ENCODE data around the gene REPIN1. TPM values are rescaled to one million over a fixed set of nuclear protein-coding genes. Genes with fewer than 3 reads are reported as not detected.
"Not testable (repeated sequence)": the region's sequence is repeated elsewhere in the genome, so short reads cannot be mapped to it uniquely, and the experiment has no call there.

Gene REPIN1
- total and polyA plus RNA-seq, 12 donors = 47.5 to 294 (median 182) TPM

- Histone ChIP-seq H3K27me3 (no peaks in the 10 kb centered on the region), H3K9me3 (replicated peaks in 1 of 3) (no peaks in the 10 kb centered on the region), H3K4me1 (replicated peaks in 1 of 2) (peaks cover 11 to 47% of the 10 kb centered on the region in 2 donors), H3K4me3 (no peak overlapping the region), H3K27ac (peak overlapping the region in 1 of 5 donors; percentile 68), H3K36me3 (replicated peaks in 1 of 2) (no peaks in the 10 kb centered on the region)
- TF ChIP-seq POLR2A (IDR thresholded peaks at IDR 0.05) = no peak
- DNase-seq = peak in 1 of 7 donors; percentile 11
- 77 to 89% (median 84%) methylated on average over 12 to 15 of the region's 15 CpGs for WGBS, 4 donors
- intact Hi-C loops (cut with DNase I) = no loop called here
Observed at GRCh38 chr7:150384406-150385301, 16.0 kb downstream of the REPIN1 start.

GRCh38 chr7:150385302-150385723, 16.7 kb downstream of the REPIN1 start:
- Histone ChIP-seq H3K4me1 (replicated peaks in 1 of 2) (peaks cover 11 to 42% of the 10 kb centered on the region in 2 donors), H3K36me3 (replicated peaks in 1 of 2) (no peaks in the 10 kb centered on the region), H3K4me3 (no peak overlapping the region), H3K27ac (peak overlapping the region in 1 of 5 donors; percentile 68), H3K9me3 (replicated peaks in 1 of 3) (no peaks in the 10 kb centered on the region), H3K27me3 (no peaks in the 10 kb centered on the region)
- 78 to 85% (median 81%) methylated on average over 14 of the region's 14 CpGs for WGBS, 4 donors
- intact Hi-C loops (cut with DNase I) = no loop called here
- peak in 2 of 7 donors; percentile 13 to 85 for DNase-seq
- TF ChIP-seq CTCF (IDR thresholded peaks at IDR 0.05) (no peak), POLR2A (IDR thresholded peaks at IDR 0.05) (no peak)

- H3K4me3 ChIP-seq; intact Hi-C loops (cut with DNase I); H3K36me3 ChIP-seq (replicated peaks in 1 of 2); H3K27me3 ChIP-seq; H3K9me3 ChIP-seq (replicated peaks in 1 of 3): not testable (repeated sequence)
- peak overlapping the region in 1 of 5 donors; percentile 64 for H3K27ac ChIP-seq
- H3K4me1 ChIP-seq (replicated peaks in 1 of 2) = peaks cover 11 to 36% of the 10 kb centered on the region in 2 donors
- WGBS, 4 donors = 49 to 59% (median 54%) methylated on average over 6 of the region's 6 CpGs
- peak in 1 of 7 donors; percentile 11 for DNase-seq
Observed at GRCh38 chr7:150385884-150386283, 17.3 kb downstream of the REPIN1 start.

GRCh38 chr7:150388306-150388705, 19.7 kb downstream of the REPIN1 start:
- Histone ChIP-seq H3K36me3 (replicated peaks in 1 of 2) (no peaks in the 10 kb centered on the region), H3K27me3 (no peaks in the 10 kb centered on the region), H3K27ac (peak overlapping the region in 4 of 5 donors; percentile 47 to 85 (median 82)), H3K4me1 (replicated peaks in 1 of 2) (peaks cover 11 to 24% of the 10 kb centered on the region in 2 donors), H3K4me3 (no peak overlapping the region), H3K9me3 (replicated peaks in 1 of 3) (no peaks in the 10 kb centered on the region)
- intact Hi-C loops (cut with DNase I) = no loop called here
- 81 to 89% (median 83%) methylated on average over 5 to 7 of the region's 7 CpGs for WGBS, 4 donors
- TF ChIP-seq CTCF (IDR thresholded peaks at IDR 0.05) = no peak
- TF ChIP-seq POLR2A (IDR thresholded peaks at IDR 0.05) = no peak
- DNase-seq = no peak

GRCh38 chr7:150388709-150389531, 20.3 kb downstream of the REPIN1 start:
- peak overlapping the region in 4 of 5 donors; percentile 58 to 85 (median 82) for H3K27ac ChIP-seq

More at GRCh38 chr7:150388709-150389531, 20.3 kb downstream of the REPIN1 start:
- WGBS, 4 donors = 45 to 55% (median 51%) methylated on average over 12 to 20 of the region's 20 CpGs
- peaks cover 11 to 24% of the 10 kb centered on the region in 2 donors for H3K4me1 ChIP-seq (replicated peaks in 1 of 2)
- intact Hi-C loops (cut with DNase I) = no loop called here
- peak; percentile 91 to 98 (median 97) for DNase-seq
- no peaks in the 10 kb centered on the region for H3K27me3 ChIP-seq
- no peaks in the 10 kb centered on the region for H3K36me3 ChIP-seq (replicated peaks in 1 of 2)
- TF ChIP-seq CTCF (IDR thresholded peaks at IDR 0.05) (peak; percentile 79 to 99 (median 98)), POLR2A (IDR thresholded peaks at IDR 0.05) (no peak)
- H3K4me3 ChIP-seq = no peak overlapping the region
- H3K9me3 ChIP-seq (replicated peaks in 1 of 3) = no peaks in the 10 kb centered on the region

Data from adrenal gland (tissue), 12 donors.